ENCODE results near the gene MAB21L4.

DNA sequence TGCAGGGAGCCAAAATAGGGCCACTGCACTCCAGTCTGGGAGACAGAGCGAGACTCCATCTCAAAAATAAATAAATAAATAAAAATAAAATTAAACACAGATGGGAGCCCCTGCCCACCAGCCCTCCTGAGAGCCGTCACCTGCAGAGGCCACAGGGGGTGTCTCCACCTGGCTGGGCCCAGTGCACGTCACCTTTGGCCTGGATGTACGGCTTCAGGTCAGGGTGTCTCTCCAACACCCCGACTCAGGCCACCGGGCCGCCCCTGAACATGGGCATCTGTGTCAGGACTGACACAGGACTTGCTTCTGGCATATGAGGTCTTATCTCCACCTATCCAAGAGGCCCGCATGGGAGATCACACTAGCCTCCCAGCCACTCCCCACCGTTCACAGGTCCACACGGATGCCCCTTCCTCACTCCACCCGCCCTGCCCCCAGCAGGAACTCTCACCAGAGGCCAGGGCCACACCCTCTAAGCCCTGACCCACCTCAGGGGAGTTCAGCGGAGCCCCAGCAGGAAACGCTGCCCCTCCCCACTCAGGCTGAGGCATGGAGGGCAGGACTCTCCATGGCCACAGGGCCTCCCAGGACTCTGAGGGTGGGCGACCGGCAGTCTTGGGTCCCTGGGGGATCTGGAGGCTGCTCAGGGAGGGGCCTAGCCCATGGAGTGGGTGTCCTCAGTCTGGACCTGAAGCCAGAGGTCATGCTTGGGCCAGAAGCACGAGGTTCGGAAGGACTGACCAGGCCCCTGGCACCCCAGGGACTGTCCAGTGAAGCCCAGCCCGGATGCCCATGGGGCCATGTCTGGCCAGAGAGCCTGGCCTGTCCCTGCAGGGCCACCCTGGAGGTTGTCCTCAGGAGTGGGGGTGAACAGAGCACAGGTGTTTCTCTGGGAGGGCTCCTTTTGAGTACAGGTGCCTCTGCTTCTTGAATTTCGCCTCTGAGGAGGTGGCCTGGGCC is 8.5 kb upstream of the MAB21L4 start:
- TF ChIP-seq POLR2A (IDR thresholded peaks at IDR 0.05; ENCODE audit: low read depth, low read length) (no peak), POLR2AphosphoS5 (IDR thresholded peaks at IDR 0.05; ENCODE audit: insufficient read depth, low read depth, low read length) (no peak)
- TF ChIP-seq, protein P1, sequence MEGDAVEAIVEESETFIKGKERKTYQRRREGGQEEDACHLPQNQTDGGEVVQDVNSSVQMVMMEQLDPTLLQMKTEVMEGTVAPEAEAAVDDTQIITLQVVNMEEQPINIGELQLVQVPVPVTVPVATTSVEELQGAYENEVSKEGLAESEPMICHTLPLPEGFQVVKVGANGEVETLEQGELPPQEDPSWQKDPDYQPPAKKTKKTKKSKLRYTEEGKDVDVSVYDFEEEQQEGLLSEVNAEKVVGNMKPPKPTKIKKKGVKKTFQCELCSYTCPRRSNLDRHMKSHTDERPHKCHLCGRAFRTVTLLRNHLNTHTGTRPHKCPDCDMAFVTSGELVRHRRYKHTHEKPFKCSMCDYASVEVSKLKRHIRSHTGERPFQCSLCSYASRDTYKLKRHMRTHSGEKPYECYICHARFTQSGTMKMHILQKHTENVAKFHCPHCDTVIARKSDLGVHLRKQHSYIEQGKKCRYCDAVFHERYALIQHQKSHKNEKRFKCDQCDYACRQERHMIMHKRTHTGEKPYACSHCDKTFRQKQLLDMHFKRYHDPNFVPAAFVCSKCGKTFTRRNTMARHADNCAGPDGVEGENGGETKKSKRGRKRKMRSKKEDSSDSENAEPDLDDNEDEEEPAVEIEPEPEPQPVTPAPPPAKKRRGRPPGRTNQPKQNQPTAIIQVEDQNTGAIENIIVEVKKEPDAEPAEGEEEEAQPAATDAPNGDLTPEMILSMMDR (IDR thresholded peaks at IDR 0.05; ENCODE audit: extremely low read depth in 1 of 2, insufficient read depth in 1 of 2, low read depth in 1 of 2, low read length in 2 of 2) = no peak

Measured in endothelial cell of umbilical vein (primary cell).